NB4 (cell line): Measurements from ENCODE around the gene PSMG3.

ENCODE experiments used
- CTCF ChIP-seq: IDR thresholded peaks from one replicate; pipeline ENCODE4 v1.5.1; 2012; ENCODE audit warnings: low read depth, low read length
- POLR2A ChIP-seq: IDR thresholded peaks from 2 replicates; pipeline ENCODE4 v1.6.1; 2011; ENCODE audit warnings: mild to moderate bottlenecking; ENCODE audit not compliant: insufficient read length; ENCODE audit errors: extremely low read depth

GRCh38 chr7:1523208-1523607, 46.6 kb downstream of the PSMG3 start:
- TF ChIP-seq POLR2A (no peak), CTCF (no peak)
